OCI-LY7 (cell line): ENCODE results near the gene PRKAB2.

Experiments
- CTCF ChIP-seq: fragments of 200-600 bp; sonication (generic); conservative IDR thresholded peaks from 2 replicates; pipeline ENCODE4 v1.5.1; 2014; ENCODE audit warnings: mild to moderate bottlenecking, antibody characterized with exemption, low read length, moderate library complexity, mixed read lengths
- EZH2phosphoT487 ChIP-seq: fragments of 200-600 bp; sonication (generic); IDR thresholded peaks from 2 replicates; pipeline ENCODE4 v1.6.1; 2018; ENCODE audit warnings: low read depth, borderline replicate concordance, mild to moderate bottlenecking, mixed run types, antibody characterized with exemption, low read length, moderate library complexity, mixed read lengths

DNA sequence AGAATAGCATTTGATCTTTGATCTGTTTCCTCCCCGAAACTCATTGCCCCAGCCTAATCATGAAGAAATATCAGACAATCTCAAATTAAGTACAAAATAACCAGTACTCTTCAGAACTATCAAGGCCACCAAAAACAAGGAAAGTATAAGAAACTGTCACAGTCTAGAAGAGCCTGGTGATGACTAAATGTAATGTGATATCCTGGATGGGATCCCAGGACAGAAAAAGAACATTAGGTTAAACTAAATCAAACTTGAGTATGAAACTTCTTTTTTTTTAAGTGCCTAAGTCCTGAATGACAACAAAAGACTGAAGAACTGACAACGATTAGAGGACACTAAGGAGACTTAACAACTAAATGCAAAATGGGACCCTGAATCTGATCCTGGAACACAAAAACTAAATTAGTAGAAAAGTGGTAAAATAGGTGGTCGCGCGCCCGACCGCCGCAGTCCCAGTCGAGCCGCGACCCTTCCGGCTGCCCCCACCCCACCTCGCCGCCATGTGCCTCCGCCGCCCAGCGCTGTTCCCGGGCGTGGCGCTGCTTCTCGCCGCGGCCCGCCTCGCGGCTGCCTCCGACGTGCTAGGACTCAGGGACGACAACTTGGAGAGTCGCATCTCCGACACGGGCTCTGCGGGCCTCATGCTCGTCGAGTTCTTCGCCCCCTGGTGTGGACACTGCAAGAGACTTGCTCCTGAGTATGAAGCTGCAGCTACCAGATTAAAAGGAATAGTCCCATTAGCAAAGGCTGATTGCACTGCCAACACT, 5.5 kb upstream of the PRKAB2 start:
- no peak for TF ChIP-seq CTCF
- no peak for TF ChIP-seq EZH2phosphoT487
